SKM-1 treated with dmso at 0.1 percent for 144 hours (cell line): ENCODE measurements around the gene OSM.
"Not testable (repeated sequence)": the region's sequence is repeated elsewhere in the genome, so short reads cannot be mapped to it uniquely, and the experiment has no call there.

ENCODE experiments used
- DNase-seq: peaks from one replicate; lab custom pipeline; 2025; ENCODE audit not compliant: unreplicated experiment; lab: John Stamatoyannopoulos, UW

Gene OSM

GRCh38 chr22:30230330-30230729 lies 36.3 kb downstream of the OSM start:
- DNase-seq: no peak

GRCh38 chr22:30228509-30229359 lies 37.9 kb downstream of the OSM start:
- DNase-seq: no peak

GRCh38 chr22:30227438-30228228 lies 39.0 kb downstream of the OSM start:
- no peak for DNase-seq

GRCh38 chr22:30226192-30226832 lies 40.3 kb downstream of the OSM start:
- no peak for DNase-seq

GRCh38 chr22:30225220-30225927 lies 41.3 kb downstream of the OSM start:
- no peak for DNase-seq

GRCh38 chr22:30224161-30224857 lies 42.3 kb downstream of the OSM start:
- DNase-seq: no peak

- no peak for DNase-seq
Measured at GRCh38 chr22:30223303-30223702, 43.3 kb downstream of the OSM start.

- DNase-seq: no peak
Measured at GRCh38 chr22:30222321-30222720, 44.3 kb downstream of the OSM start.

- no peak for DNase-seq
Measured at GRCh38 chr22:30221121-30221992, 45.3 kb downstream of the OSM start.

GRCh38 chr22:30220338-30221012 lies 46.2 kb downstream of the OSM start:
- no peak for DNase-seq

- DNase-seq: no peak
Measured at GRCh38 chr22:30219668-30220278, 46.9 kb downstream of the OSM start.

- no peak for DNase-seq
Measured at GRCh38 chr22:30219049-30219654, 47.5 kb downstream of the OSM start.

- DNase-seq: no peak
Measured at GRCh38 chr22:30217698-30218560, 48.7 kb downstream of the OSM start.

GRCh38 chr22:30216710-30217109 lies 49.9 kb downstream of the OSM start:
- no peak for DNase-seq

GRCh38 chr22:30216272-30216671 lies 50.4 kb downstream of the OSM start:
- DNase-seq: not testable (repeated sequence)

GRCh38 chr22:30214703-30215407 lies 51.8 kb downstream of the OSM start:
- DNase-seq: no peak
